DND-41 (cell line): ENCODE measurements around the gene KCNJ1.

ENCODE experiments used
- ATAC-seq: fragments of 200-7000 bp; cut with Tn5 transposase; 3 replicates; pipeline ENCODE4 v1.9.1; 2021; ENCODE audit warnings: low read depth; ENCODE audit not compliant: insufficient read depth
- DNase-seq: peaks from one replicate; pipeline ENCODE4 v3.0.0-alpha.2; 2020
- H2AFZ ChIP-seq: 2 replicates; pipeline ENCODE4 v1.6.0; 2012; ENCODE audit warnings: low read depth, low read length
- H3K27ac ChIP-seq: 2 replicates; pipeline ENCODE4 v1.5.1; 2012; ENCODE audit warnings: low read length, inconsistent platforms
- H3K27me3 ChIP-seq: fragments of 200-600 bp; sonication (generic); 2 replicates; pipeline ENCODE4 v1.6.0; 2012; ENCODE audit warnings: low read length, mild to moderate bottlenecking, inconsistent platforms; ENCODE audit not compliant: insufficient read depth, poor library complexity
- H3K36me3 ChIP-seq: 2 replicates; pipeline ENCODE4 v1.5.1; 2012; ENCODE audit warnings: low read length, inconsistent platforms; ENCODE audit not compliant: insufficient read depth
- H3K4me1 ChIP-seq: 2 replicates; pipeline ENCODE4 v1.5.1; 2012; ENCODE audit warnings: mild to moderate bottlenecking, low read length; ENCODE audit not compliant: insufficient read depth
- H3K4me2 ChIP-seq: 2 replicates; pipeline ENCODE4 v1.6.0; 2012; ENCODE audit warnings: mild to moderate bottlenecking, moderate library complexity, low read length, inconsistent platforms; ENCODE audit not compliant: insufficient read depth
- H3K4me3 ChIP-seq, 2 experiments: fragments of 200-600 bp in 1 of 2; shearing (Covaris generic) in 1 of 2; 2 replicates each; pipeline ENCODE4 v1.5.1; 2012 to 2016; ENCODE audit warnings: inconsistent platforms in 2 of 2, low read length in 2 of 2, mild to moderate bottlenecking in 2 of 2, low read depth in 1 of 2, moderate library complexity in 1 of 2
- H3K79me2 ChIP-seq: 2 replicates; pipeline ENCODE4 v1.6.0; 2012; ENCODE audit warnings: low read length, inconsistent platforms; ENCODE audit not compliant: insufficient read depth
- H3K9ac ChIP-seq: 2 replicates; pipeline ENCODE4 v1.6.0; 2012; ENCODE audit warnings: low read depth, mild to moderate bottlenecking, inconsistent platforms, low read length, moderate library complexity
- H3K9me3 ChIP-seq: 2 replicates; pipeline ENCODE4 v1.5.1; 2012; ENCODE audit warnings: low read length, moderate library complexity, mild to moderate bottlenecking, inconsistent platforms; ENCODE audit not compliant: insufficient read depth, severe bottlenecking
- H4K20me1 ChIP-seq: 2 replicates; pipeline ENCODE4 v1.6.0; 2012; ENCODE audit warnings: low read length; ENCODE audit not compliant: insufficient read depth
- EZH2 ChIP-seq: IDR thresholded peaks from 3 replicates; pipeline ENCODE4 v1.6.1; 2012; ENCODE audit warnings: borderline replicate concordance, low read depth, mild to moderate bottlenecking, moderate library complexity, low read length, inconsistent platforms; ENCODE audit not compliant: severe bottlenecking
- TF ChIP-seq, protein P1 (sequence below): IDR thresholded peaks from 2 replicates; pipeline ENCODE4 v1.5.1; 2012; ENCODE audit warnings: borderline replicate concordance, low read length, moderate library complexity, mild to moderate bottlenecking; ENCODE audit not compliant: poor library complexity, severe bottlenecking; ENCODE audit errors: extremely low read depth

KCNJ1 gene

DNA sequence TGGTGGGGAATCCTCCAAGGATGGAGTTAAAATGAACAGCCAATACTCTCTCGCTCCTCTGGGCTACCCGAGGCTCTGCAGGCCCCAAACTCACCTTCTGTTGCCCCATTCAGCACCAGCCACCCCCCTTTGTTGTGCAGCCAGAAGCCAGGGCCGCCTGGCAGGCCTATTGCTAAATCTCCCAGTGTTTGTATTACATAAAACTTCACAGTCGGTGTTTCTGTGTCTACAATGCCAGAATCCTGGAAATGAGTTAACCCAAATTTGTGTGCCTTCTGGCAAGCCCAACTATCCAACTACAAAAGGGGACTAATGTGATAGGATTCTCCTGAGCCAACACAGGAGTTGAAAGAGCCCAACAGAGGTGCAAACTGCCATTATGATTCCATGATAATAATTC lies 33.4 kb upstream of the KCNJ1 start:
- Histone ChIP-seq H3K4me1 (no peaks in the 10 kb centered on the region), H3K9me3 (no peaks in the 10 kb centered on the region), H3K4me2 (no peak overlapping the region), H2AFZ (no peak overlapping the region), H3K36me3 (no peaks in the 10 kb centered on the region), H3K9ac (no peak overlapping the region), H4K20me1 (no peaks in the 10 kb centered on the region), H3K79me2 (no peaks in the 10 kb centered on the region), H3K4me3 (no peak overlapping the region), H3K27me3 (peaks cover 39% of the 10 kb centered on the region), H3K27ac (no peak overlapping the region)
- DNase-seq (no peak), ATAC-seq (no peak)
- TF ChIP-seq, protein P1, sequence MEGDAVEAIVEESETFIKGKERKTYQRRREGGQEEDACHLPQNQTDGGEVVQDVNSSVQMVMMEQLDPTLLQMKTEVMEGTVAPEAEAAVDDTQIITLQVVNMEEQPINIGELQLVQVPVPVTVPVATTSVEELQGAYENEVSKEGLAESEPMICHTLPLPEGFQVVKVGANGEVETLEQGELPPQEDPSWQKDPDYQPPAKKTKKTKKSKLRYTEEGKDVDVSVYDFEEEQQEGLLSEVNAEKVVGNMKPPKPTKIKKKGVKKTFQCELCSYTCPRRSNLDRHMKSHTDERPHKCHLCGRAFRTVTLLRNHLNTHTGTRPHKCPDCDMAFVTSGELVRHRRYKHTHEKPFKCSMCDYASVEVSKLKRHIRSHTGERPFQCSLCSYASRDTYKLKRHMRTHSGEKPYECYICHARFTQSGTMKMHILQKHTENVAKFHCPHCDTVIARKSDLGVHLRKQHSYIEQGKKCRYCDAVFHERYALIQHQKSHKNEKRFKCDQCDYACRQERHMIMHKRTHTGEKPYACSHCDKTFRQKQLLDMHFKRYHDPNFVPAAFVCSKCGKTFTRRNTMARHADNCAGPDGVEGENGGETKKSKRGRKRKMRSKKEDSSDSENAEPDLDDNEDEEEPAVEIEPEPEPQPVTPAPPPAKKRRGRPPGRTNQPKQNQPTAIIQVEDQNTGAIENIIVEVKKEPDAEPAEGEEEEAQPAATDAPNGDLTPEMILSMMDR, result no peak
- TF ChIP-seq EZH2, result no peak

GRCh38 chr11:128898580-128899344 lies 31.7 kb upstream of the KCNJ1 start:
- no peaks in the 10 kb centered on the region for H3K9me3 ChIP-seq
- no peaks in the 10 kb centered on the region for H3K79me2 ChIP-seq
- H3K9ac ChIP-seq, result no peak overlapping the region
- peaks cover 24% of the 10 kb centered on the region for H3K27me3 ChIP-seq
- ATAC-seq (no peak), DNase-seq (no peak)
- no peaks in the 10 kb centered on the region for H3K36me3 ChIP-seq
- H3K4me2 ChIP-seq, result no peak overlapping the region
- no peak overlapping the region for H3K27ac ChIP-seq
- no peak overlapping the region for H2AFZ ChIP-seq
- H3K4me1 ChIP-seq, result no peaks in the 10 kb centered on the region
- H3K4me3 ChIP-seq, result no peak overlapping the region
- TF ChIP-seq EZH2, result no peak
- TF ChIP-seq, protein P1, result no peak
- H4K20me1 ChIP-seq, result no peaks in the 10 kb centered on the region

DNA sequence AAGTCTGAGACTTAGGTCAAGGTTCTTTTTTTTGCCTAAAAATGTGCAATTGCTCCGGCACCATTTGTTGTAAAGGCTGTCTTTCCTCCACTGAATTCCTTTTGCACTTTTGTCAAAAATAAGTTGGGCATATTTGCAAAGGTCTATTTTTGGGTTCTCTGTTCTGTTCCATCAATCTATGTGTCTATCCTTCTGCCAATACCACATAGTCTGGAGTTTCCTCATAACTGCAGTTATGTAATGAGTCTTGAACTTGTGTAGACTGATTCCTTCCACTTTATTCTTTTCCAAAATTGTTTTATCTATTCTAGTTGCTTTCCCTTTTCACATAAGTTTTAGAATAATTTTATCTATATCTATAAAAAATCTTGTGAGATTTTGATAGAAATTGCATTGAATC lies 30.7 kb upstream of the KCNJ1 start:
- Histone ChIP-seq H3K79me2 (no peaks in the 10 kb centered on the region), H3K36me3 (no peaks in the 10 kb centered on the region), H3K9me3 (no peaks in the 10 kb centered on the region), H3K4me1 (no peaks in the 10 kb centered on the region), H3K4me2 (no peak overlapping the region), H4K20me1 (no peaks in the 10 kb centered on the region), H3K4me3 (no peak overlapping the region), H3K9ac (no peak overlapping the region), H2AFZ (no peak overlapping the region), H3K27ac (no peak overlapping the region), H3K27me3 (peaks cover 15% of the 10 kb centered on the region)
- TF ChIP-seq, protein P1, result no peak
- TF ChIP-seq EZH2, result no peak
- ATAC-seq (no peak), DNase-seq (no peak)

DNA sequence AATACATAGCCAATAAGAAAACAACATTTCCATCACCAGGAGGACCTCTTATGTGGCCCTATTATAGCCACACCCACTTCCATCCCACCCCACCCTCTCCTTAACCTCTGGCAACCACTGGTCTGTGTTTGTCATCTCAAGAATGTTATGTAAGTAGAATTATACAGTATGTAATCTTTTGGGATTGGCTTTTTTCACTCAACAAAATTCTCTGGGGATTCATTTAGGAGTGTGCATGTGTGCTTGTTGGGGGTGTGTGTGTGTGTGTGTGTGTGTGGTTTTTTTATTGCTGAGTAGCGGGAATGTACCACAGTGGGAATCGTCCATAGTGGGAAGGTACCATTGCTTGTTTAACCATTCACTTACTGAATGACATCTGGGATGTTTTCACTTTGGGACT lies 29.3 kb upstream of the KCNJ1 start:
- Histone ChIP-seq H3K27me3 (peaks cover 3% of the 10 kb centered on the region), H3K36me3 (no peaks in the 10 kb centered on the region), H3K4me2 (no peak overlapping the region), H3K4me3 (no peak overlapping the region), H3K27ac (no peak overlapping the region), H3K79me2 (no peaks in the 10 kb centered on the region), H2AFZ (no peak overlapping the region), H3K9ac (no peak overlapping the region), H3K9me3 (no peaks in the 10 kb centered on the region), H3K4me1 (no peaks in the 10 kb centered on the region), H4K20me1 (no peaks in the 10 kb centered on the region)
- DNase-seq, result no peak
- no peak for TF ChIP-seq EZH2
- TF ChIP-seq, protein P1, result no peak
- ATAC-seq, result no peak
